Measurements from ENCODE around the gene RAB37.

Gene RAB37

DNA sequence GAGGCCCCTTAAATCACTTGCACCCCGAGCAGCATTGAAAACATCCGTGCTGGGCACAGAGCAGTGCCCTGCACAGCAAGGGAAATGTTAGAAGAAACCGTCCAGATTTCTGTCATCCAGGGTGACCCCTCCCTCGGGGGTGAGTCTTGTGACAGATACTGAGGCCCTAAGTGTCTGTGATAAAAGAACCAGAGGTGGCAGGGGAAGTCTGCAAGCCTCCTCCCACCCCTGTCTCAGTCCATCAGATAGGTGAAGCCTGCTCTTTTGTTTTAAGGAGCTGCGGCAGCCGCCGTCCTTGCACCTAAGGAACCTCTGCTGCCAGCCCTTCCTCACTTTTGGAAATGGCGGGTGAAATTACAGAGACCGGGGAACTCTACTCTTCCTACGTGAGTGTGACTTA lies 39.9 kb downstream of the RAB37 start:
- no peak for DNase-seq (ENCODE audit: low read depth, low spot score)

DNA sequence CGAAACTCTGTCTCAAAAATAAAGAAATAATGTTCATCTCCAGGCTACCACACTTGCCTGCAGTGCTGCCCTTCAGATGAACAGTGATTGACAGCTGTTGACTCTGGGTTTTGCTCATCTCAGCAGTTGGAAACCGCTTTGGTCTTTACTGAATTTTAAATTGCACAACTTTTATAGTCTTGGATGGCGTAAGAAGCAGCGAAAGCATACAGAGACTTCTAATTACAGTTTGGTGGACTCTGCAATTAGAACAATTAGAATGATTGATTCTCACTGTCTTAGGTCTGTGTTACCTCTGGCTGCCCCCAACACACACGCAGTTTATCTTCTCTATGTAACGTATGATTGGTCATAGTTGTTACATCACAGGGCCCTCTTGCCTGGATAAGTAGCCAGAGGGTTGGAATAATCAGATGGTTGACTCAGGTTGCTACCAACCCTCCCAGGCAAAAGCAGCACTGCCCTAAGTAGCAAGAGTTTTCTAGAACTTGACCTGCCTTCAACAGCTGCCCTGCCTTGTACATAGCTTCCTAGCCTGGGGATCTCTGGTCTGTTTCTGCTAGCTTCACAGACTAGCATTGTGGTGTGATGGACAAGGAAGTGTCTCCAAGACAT lies 41.0 kb downstream of the RAB37 start:
- DNase-seq (ENCODE audit: low read depth, low spot score) = no peak

DNA sequence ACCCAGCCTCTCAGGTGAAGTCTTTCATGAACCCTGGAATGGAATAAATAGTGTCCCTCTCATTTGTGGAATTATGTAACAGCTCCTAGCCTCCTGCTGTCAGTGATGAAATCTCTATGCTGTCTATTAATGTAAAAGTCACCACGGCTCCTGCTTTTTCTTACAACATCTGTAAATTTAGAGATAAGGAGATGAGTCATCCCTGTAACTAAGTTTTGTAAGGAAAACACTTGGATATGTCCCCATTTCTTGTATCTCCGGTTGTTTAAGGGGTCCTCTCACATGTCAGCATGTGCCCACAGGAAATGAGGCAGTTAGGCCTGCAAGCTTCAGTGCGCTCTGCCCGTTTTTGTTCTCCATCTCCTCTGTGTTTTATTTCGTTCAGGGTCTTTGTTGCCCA lies 41.9 kb downstream of the RAB37 start:
- no peak for DNase-seq (ENCODE audit: low read depth, low spot score)

DNA sequence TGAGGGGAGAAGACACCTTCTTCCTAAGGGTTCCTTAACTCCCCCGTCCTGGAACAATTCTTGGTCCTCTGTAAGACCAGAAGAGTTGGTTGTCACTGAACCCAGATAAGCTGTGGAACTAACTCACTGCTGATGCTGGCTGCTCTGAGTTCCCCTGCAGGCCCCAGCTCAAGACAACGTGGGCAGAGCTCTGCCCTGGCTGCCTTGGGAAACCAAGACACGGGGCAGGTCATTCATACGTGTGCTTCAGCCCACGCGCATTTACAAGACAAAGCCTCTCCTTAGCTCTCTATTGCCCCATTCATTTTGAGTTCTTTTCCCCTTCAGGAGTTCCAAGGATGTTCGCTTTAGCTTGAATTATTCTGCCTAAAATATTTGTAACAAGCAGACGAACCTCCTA lies 42.4 kb downstream of the RAB37 start:
- no peak for DNase-seq (ENCODE audit: low read depth, low spot score)

DNA sequence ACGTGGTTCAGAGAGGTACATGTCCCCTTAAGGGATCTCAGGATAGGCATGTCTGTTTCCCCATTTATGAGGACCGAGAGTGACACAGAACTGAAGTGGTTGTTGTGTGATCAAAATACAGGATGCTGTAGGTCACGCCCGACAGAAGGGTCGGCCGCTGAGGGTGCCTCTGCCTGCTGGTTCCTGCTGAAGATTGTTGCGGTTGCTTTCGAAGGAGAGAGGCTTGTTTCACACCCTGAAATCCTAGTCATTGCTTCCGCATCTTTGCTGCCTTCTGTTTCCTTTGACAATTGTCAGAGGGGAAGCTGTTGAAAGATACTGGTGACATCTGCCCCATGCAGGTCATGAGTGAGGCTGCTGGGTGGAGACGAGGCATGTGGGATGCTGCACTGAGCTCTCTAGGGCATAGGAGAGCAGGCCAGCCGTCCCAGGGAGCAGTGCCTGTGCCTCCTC lies 42.9 kb downstream of the RAB37 start:
- no peak for DNase-seq (ENCODE audit: low read depth, low spot score)

DNA sequence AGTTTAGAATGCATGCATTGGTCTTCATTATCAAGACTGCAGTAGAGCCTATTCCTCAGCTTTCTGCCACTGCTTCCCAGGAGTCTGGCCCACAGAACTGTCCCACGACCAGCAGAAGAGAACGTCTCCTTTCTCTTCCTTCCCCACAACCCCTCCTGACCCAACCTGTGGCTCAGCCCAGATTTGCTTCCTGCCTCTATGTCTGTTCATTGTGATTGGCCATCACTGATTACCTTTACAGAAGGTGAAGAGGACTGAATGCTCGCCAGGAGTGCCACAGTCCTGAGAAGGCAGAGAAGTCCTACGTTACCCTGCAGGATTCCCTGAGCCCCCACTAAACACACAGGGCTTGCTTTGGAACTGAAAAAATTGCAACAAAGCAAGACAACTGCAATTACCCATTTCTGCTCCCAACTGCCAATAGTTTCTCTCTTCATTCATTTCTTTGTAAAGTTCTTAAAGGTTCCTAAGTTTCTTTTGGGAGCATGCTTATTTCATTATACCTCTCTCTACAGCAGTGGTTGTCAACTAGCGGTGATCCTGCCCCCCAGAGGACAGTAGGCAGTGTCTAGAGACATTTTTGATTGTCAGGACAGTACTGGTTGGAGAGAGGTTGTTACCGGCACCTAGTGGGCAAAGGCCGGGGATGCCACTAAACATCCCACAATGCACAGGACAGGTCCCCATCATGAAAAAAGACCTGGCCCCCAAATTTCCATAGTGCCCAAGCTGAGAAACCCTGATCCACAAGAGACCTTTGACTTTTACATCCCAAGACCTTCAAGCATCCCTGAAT lies 43.6 kb downstream of the RAB37 start:
- no peak for DNase-seq (ENCODE audit: low read depth, low spot score)

DNA sequence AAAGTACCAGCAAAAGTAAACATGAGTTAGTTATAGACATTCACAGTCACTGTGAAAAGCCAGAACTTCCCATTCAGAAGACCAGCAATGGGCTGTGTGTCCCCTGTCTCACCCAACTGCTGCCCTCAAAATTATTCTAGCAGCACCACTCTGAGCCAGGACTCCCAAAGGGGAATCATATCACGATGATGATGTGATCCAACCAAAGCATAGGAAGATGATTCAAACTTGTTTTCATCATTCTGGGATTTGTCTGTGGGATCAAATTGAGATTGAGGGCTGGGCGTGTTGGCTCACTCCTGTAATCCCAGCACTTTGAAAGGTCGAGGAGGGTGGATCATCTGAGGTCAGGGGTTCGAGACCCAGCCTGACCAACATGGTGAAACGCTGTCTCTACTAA lies 45.5 kb downstream of the RAB37 start:
- no peak for DNase-seq (ENCODE audit: low read depth, low spot score)

DNA sequence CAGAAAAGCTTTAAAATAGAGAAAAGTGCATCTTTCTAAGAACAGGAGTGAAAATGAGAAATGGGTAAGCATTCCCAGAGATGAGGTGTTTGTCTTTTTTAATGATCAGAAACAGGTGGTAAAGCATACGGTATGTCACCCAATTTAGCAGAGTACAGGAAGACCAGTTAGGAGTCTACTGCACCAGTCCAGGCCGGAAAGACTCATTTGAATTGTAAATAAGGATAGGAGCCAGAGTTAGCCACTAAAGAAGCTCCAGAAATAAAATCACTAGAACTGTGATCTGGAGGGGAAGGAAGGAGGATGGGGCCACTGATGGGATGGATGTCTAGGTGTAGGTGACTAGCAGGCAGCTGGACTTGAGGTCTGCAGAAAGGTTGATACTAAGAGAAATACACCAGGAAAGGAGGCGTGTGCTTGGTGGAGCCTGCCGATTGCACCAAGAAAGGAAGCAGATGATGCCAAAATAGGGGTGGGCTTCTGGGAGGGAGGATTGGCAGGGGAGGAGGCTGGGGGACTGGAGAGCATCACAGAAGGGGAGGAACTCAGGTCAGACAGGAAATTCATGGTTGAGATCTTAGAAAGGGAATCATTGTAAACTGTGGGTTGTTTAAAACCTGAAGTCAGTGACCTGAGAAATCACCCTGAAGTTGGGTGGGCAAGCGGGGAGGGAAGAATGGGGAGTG lies 47.2 kb downstream of the RAB37 start:
- no peak for DNase-seq (ENCODE audit: low read depth, low spot score)

DNA sequence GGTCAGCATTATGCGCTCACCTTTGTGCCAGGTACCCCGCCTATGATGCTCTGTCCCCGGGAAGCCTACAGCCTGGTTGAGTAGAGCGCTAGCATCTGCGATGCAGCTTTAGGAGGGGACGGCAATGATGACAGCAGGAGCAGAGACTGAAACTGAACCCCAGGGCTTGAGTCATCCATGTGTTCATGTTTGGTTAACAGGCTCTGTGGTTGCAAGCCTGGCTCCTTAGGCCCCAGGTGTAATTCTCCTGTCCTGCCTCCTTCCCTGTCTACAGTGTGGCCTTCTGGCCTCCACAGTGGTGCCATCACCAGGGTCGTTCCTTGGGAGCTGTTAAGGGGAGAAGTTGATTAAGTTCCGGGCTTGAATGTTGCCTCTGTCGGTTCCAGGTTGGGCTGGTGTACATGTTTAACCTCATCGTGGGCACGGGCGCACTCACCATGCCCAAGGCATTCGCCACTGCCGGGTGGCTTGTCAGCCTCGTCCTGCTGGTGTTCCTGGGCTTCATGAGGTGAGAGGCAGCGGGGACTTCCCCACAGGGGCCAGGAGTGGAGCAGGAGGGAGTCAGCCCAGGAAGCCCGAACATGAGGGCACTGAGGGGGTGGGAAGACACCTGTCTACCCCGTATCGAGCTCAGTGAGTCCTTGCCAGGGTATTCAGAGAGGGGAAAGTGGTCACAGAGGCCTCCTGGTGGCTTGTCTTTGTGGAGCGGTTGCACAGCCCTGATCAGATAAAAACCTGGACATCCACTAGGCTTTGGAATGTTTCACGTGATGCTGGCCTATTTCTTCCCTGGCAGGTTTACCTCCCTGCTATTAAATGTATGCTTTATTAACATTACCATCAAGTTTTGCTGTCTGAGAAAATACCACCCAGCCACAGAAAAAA lies 48.3 kb downstream of the RAB37 start:
- no peak for DNase-seq (ENCODE audit: low read depth, low spot score)

DNA sequence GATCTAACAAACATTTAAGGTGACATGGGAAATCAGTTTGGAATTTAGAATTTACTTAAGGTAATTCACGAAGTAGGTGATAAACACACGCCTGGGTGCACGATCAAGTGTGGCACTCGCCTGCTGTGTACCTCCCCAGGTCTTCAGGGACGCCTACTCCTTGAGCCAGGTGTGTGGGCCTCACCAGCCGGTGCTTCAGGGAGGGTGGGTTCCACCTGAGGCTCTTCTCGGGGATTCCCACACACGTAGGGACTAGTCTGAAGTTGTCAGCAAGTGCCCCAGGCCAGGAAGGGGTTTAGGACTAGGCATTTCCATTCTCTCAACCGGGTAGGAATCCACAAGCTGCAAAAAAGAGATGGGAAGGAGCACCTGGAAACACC lies 48.9 kb downstream of the RAB37 start:
- DNase-seq (ENCODE audit: low read depth, low spot score) = no peak

DNA sequence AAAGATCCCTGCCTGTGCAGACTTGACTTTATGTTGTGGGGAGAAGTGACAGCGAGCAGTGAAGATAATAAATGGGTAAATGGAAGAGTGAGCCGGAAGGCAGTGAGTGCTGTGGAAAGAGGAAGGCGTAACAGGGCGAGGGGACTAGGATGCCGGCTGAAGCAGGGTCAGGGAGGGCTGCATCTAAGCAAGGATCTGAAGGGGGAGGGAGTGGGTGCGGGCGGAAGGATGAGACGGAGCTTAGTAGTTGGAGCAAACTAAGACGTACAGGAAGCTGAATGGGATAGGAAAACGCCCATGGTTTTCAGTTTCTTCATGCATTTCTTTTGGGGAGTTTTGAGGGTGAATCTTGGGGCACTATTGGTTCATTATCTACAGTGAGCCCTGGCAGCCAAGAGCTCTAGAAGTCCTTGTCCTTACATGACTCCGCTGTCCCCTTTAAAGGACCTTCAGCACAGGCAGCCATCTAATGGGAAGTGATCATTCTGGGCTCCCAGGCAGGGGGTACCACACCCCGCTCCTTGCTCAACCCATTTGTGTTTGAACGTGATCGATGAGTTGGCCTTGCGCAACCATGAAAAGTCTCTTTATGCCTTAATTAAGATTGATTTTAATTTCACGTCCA lies 49.5 kb downstream of the RAB37 start:
- DNase-seq (ENCODE audit: low read depth, low spot score) = no peak

DNA sequence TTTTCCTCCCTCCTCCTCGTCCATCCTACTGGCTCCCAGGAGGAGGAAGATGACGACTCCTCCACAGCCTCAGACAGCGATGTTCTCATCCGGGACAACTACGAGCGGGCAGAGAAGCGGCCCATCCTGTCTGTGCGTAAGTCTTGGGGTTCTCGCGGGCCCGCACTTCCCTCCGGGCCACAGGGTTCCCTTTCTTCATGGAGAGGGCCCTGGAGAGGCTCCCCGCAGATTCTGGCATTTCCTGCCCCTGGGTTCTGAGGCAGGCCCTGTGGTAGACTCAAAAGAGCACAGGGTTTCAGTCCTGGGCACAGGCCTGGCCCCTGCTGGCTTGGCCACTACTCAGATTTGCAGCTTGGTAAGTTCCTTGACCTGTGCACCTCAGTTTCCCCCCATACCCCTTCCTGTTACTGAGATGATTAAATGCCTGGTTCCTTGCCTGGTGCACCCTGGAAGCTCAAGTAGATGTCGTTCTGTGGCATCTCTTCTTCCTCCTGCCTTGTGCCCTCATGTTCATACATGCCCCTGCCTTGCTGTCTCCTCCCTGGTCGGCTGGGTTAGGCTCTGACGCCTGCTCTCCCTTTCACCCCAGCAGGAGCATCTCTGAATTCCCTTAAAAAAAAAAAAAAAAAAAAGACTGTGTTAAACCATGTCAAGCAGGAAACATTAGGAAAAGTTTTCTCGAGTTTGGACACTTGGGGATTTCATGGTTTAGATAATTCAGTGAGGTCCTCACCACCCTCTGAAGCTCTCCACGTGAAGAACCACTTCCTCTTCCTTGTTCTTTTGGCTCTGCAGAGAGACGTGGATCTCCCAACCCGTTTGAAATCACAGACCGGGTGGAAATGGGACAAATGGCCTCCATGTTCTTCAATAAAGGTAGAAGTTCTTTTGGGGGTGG lies 53.4 kb downstream of the RAB37 start:
- DNase-seq (ENCODE audit: low read depth, low spot score) = no peak

DNA sequence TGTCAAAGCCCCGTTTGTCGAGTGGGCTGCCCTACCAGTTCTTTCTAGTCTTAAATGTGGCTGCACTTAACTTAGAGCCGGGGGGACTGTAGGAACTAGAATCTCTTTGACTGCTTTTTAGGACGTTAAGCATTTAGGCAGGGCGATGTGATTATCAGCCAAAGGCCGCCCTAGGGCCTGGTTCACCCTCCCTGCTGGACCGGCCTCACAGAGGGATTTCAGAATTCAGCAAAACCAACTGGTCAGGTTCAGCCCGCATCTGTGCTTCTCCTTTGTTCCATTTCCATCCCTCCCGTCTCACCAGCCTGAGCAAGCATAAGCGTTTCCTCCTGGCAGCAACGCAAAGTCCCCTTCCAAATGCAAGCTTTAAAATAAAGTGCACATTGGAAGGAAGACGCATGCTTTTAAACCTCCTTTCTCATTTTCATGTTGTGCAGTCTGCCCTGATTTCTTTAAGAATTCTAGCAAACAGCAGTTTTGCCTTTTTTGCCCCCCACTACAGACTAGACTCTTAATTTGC lies 55.6 kb downstream of the RAB37 start:
- DNase-seq (ENCODE audit: low read depth, low spot score) = no peak

DNA sequence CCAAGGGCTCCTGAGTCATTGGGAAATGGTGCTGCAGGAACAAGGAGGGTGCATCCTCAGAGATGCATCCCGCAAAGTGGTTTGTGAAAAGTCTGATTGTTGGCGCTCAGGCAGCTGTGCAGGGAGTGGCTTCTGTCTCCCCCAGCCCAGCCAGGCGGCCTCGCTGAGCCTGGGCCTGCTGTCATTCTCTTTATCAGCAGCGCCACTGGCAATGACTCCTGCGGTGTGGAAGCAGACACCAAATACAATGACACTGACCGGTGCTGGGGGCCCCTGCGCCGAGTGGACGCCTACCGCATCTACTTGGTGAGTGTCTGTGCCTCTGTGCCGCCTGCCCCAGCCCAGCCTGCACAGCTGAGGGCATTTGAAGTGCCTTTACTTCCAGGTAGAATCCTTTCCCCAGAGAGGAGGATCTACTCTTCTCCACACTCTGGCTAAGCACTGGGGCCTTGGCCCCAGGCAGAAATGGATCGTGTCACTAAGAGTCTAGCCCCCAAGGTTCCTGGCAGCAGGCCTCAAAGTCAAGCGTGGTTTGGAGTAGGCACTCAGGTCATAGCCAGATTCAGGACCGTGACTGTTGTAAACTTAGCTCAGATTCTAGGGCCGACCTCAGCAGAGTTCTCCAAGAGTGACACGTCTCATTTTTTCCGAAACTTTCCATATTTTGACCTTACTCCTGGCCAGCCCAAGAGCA lies 58.4 kb downstream of the RAB37 start:
- no peak for DNase-seq (ENCODE audit: low read depth, low spot score)

DNA sequence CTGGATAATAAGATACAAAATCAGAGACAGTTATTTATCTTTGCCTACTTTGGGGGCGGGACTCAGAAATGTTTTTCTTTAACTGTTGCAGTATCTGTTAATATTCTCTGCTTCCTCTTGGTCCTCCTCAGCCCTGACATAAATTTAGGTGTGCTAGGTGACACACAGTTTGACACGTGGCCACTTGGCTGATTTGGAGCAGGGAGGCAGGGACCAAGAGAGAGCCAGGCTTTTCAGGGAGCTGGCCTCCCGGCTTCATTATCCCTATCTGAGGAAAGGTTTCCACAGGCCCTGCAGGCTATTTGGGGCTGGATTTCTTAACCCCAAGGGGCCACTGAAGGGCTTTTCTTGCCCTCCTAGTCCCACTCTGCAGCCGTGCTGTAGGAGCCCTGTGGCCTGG lies 59.2 kb downstream of the RAB37 start:
- no peak for DNase-seq (ENCODE audit: low read depth, low spot score)

DNA sequence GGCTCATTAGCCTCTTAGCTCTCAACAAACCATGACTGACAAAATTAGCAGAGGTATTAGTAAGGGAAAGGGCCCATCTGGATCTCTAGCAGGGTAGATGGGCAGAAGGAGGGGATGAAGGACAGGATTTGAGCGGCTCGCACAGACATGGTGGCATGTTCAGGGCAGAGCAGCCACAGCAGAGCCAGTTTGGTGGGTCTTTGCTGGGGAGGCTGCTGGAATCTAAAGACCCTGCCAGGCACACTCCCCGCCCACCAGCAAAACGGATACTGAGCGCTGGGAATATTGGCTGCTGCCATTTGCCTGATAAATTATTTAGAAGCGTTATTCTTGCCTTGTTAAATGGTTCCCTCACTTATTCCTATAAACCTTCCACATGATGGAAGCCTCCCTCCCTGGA lies 59.8 kb downstream of the RAB37 start:
- no peak for DNase-seq (ENCODE audit: low read depth, low spot score)
